ENCODE measurements around the gene UNC13B.

DNA sequence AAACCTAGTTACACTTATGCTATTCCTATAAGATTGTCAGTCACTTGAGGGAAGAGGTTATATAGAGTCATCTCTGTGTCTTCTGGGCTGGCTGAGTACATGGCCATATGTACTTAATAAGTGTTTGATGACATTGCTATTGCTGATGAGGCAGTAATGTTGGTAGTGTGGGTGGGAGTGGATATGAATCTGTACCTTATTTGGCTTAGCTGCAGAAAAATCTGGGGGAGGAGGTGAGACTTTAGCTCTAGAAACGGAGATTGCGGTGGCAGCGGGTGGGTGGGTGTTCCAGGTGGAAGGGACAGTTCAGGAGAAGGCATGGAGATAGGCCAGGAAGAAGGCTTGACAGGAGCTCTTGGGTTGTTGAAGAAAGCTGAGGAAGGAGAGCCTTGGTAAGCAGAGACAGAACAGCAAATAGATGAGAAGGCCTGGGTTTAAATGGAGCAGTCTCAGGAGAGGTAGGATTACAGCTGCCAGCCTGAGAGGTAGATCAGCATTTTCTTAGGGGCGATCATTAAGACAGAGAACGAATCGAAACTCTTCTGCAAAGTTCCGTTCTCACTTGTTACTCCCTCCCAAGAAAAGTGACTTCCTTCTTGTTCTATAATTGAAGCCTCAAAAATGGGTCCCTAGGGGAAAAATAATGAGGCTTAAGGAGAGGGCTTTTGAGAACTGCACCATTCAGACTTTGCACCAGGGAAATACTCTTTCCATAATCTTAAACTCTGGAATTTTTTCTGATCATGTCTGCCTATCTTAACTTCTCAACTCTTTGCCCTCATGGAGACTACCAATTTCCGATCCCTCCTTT lies 160.5 kb downstream of the UNC13B start:
- TF ChIP-seq FOXM1 (CRISPR knock-in tag; IDR thresholded peaks at IDR 0.05) (no peak), KDM6A (CRISPR knock-in tag; IDR thresholded peaks at IDR 0.05; ENCODE audit: low read depth) (no peak), TOE1 (CRISPR knock-in tag; IDR thresholded peaks at IDR 0.05) (no peak), ZNF564 (CRISPR knock-in tag; IDR thresholded peaks at IDR 0.05) (no peak), AKAP8 (CRISPR knock-in tag; IDR thresholded peaks at IDR 0.05) (no peak), SP1 (IDR thresholded peaks at IDR 0.05) (no peak), SP1 (CRISPR knock-in tag; IDR thresholded peaks at IDR 0.05) (no peak), FOXJ3 (CRISPR knock-in tag; IDR thresholded peaks at IDR 0.05; ENCODE audit: borderline replicate concordance) (no peak)
- TF ChIP-seq, protein P1, sequence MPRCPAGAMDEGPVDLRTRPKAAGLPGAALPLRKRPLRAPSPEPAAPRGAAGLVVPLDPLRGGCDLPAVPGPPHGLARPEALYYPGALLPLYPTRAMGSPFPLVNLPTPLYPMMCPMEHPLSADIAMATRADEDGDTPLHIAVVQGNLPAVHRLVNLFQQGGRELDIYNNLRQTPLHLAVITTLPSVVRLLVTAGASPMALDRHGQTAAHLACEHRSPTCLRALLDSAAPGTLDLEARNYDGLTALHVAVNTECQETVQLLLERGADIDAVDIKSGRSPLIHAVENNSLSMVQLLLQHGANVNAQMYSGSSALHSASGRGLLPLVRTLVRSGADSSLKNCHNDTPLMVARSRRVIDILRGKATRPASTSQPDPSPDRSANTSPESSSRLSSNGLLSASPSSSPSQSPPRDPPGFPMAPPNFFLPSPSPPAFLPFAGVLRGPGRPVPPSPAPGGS (CRISPR knock-in tag; IDR thresholded peaks at IDR 0.05) = no peak
- TF ChIP-seq, protein P2, sequence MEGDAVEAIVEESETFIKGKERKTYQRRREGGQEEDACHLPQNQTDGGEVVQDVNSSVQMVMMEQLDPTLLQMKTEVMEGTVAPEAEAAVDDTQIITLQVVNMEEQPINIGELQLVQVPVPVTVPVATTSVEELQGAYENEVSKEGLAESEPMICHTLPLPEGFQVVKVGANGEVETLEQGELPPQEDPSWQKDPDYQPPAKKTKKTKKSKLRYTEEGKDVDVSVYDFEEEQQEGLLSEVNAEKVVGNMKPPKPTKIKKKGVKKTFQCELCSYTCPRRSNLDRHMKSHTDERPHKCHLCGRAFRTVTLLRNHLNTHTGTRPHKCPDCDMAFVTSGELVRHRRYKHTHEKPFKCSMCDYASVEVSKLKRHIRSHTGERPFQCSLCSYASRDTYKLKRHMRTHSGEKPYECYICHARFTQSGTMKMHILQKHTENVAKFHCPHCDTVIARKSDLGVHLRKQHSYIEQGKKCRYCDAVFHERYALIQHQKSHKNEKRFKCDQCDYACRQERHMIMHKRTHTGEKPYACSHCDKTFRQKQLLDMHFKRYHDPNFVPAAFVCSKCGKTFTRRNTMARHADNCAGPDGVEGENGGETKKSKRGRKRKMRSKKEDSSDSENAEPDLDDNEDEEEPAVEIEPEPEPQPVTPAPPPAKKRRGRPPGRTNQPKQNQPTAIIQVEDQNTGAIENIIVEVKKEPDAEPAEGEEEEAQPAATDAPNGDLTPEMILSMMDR (CRISPR knock-in tag; IDR thresholded peaks at IDR 0.05) = no peak
- TF ChIP-seq, protein P3, sequence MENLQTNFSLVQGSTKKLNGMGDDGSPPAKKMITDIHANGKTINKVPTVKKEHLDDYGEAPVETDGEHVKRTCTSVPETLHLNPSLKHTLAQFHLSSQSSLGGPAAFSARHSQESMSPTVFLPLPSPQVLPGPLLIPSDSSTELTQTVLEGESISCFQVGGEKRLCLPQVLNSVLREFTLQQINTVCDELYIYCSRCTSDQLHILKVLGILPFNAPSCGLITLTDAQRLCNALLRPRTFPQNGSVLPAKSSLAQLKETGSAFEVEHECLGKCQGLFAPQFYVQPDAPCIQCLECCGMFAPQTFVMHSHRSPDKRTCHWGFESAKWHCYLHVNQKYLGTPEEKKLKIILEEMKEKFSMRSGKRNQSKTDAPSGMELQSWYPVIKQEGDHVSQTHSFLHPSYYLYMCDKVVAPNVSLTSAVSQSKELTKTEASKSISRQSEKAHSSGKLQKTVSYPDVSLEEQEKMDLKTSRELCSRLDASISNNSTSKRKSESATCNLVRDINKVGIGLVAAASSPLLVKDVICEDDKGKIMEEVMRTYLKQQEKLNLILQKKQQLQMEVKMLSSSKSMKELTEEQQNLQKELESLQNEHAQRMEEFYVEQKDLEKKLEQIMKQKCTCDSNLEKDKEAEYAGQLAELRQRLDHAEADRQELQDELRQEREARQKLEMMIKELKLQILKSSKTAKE (CRISPR knock-in tag; IDR thresholded peaks at IDR 0.05; ENCODE audit: borderline replicate concordance) = no peak
- TF ChIP-seq, protein P4, sequence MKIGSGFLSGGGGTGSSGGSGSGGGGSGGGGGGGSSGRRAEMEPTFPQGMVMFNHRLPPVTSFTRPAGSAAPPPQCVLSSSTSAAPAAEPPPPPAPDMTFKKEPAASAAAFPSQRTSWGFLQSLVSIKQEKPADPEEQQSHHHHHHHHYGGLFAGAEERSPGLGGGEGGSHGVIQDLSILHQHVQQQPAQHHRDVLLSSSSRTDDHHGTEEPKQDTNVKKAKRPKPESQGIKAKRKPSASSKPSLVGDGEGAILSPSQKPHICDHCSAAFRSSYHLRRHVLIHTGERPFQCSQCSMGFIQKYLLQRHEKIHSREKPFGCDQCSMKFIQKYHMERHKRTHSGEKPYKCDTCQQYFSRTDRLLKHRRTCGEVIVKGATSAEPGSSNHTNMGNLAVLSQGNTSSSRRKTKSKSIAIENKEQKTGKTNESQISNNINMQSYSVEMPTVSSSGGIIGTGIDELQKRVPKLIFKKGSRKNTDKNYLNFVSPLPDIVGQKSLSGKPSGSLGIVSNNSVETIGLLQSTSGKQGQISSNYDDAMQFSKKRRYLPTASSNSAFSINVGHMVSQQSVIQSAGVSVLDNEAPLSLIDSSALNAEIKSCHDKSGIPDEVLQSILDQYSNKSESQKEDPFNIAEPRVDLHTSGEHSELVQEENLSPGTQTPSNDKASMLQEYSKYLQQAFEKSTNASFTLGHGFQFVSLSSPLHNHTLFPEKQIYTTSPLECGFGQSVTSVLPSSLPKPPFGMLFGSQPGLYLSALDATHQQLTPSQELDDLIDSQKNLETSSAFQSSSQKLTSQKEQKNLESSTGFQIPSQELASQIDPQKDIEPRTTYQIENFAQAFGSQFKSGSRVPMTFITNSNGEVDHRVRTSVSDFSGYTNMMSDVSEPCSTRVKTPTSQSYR (CRISPR knock-in tag; IDR thresholded peaks at IDR 0.05; ENCODE audit: borderline replicate concordance) = no peak
